GM18498 (cell line): ENCODE measurements around the gene TMEM184A.

Experiments used
- ATAC-seq: cut with Tn5 transposase; IDR thresholded peaks from one replicate; pipeline ENCODE4 v1.9.1; 2021; ENCODE audit warnings: mild to moderate bottlenecking, moderate library complexity; ENCODE audit not compliant: unreplicated experiment

TMEM184A gene

GRCh38 chr7:1505731-1506550, 50.1 kb downstream of the TMEM184A start:
- no peak for ATAC-seq

DNA sequence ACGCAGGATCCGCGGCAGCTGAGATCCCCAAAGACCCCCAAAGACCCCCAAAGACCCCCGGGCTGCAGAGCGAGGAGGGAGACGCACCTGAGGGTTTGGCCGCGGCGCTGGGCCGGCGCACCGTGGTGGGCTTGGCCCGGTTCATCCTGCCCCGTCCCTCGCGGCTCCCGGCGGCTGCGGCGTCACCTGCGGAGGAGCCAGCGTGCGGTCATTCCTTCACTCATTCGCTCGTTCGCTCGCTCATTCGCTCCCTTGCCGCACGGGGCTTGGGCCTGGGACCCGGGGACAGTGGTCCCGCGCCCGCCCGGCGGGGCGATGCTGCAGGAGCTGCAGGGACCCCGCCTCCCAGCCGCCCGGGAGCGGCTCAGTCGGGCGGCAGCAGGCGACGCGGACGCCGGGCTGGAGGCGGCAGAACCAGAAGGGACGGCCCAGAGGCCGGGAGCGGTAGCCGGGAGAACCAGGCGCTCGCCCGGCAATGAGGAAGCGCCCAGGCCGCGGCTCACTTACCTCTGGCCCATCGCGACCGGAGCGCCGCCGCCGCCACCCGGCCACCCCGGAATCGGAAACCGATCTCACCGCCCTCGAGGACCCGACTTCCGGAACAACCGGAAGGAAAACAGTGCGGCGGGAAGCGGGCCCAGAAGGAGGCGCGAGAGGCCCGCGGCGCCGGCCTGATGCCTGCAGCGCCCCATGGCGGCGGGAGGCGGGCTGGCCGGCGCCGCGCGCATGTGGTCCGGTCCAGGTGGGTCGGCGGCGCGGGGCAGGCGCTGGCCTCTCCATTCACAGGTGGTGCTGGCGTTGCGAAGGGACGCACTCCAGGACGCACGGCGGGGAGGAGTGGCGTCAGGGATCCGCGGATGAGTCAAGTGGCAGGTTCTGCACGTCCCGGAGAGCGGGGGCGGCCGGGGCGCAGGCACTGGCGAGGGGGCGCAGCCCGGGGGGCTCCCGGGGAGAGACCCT, 51.9 kb downstream of the TMEM184A start, which contains the start of gene INTS1:
Gene INTS1, minus strand, starts transcription at position 574 of the 960 bp plus-strand sequence. Its CDS starts 429 bp downstream, at position 145.
- peak; percentile 85 for ATAC-seq

DNA sequence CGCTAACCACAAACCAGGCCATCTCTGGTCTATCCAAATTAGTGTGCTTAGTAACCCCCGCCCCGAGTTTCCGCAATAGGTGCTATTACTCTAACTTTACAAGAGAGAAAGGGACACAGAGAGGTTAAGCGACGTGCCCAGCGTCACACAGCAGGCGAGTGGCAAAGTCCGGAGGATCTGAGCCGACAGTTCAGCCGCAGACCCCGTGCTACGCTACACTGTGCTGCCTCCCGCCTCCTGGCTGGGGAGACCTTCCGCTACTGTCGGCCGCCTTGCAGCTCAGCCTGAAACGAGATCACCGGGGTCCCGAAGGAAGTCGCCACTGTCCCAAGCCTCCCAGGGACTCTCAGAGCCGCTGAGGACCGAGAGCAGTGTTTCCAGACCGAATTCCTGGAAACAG, 52.6 kb downstream of the TMEM184A start:
- no peak for ATAC-seq

- ATAC-seq, result no peak
These were observed 53.2 kb downstream of the TMEM184A start for GRCh38 chr7:1502845-1503244.

GRCh38 chr7:1501487-1502270, 54.3 kb downstream of the TMEM184A start:
- ATAC-seq, result no peak

DNA sequence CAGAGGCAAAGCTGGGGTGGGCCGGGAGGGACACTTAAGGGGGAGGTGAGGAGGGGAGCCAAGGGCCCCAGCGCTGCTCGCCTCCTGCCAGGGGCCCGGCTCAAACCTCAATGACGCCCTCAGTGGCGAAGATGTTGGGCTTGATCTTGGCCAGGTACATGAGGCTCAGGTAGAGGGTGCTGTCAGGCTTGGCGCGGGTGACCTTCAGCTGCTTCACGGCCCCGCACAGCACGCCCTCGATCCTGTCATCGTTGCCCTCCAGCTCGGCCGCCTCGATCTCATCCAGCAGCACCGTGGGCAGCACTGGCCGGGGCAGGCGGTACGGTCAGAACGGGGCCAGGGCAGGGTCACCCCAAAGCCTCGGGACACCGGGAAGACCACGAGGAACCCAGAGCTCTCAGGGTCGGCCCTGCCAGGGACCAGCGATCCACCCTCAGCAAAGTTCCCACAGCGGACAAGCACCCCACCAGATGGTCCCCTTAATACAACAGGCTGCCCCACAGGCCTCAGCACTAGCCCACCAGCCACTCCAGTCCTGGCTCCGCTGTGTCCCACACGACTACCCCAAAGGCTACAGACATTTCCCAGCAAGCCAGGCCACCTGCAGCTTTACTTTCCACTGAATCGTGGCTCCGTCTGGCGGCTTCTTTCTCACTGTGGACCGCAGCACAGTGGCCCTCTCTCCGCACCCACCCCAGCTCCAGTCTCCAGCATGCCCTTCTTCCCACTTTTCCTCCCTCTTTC, 55.8 kb downstream of the TMEM184A start:
- ATAC-seq, result no peak

DNA sequence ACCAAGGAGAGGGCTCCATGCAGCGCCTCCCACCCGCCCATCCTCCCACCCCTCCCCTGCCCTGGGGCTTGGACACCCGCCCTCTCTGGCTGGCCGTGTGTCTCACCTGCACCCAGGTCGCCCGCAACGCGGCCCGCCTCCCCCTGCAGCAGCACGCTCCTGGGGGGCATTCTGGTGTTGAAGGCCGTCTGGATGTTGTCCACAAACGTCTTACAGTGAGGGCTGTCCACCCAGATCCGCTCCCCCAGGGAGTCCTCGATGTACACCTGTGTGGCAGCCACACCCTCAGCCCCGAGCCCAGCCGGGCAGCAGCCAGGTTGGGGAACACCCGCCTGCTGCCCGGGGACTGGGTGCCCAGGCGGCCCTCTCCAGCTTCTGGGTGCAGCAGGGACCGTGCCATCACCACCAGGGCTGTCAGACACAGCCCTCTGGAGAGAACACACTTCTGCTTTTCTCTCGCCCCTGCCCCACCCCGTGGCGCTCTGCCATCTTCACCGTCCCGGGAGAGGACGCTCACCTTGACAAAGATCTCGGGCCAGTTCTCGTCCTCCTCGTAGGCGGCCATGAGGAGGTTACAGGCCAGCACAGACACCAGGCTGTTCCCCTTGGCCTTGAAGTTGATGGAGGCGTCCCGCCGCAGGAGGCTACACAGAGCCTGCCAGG, 56.5 kb downstream of the TMEM184A start:
- no peak for ATAC-seq

- no peak for ATAC-seq
These were observed 57.4 kb downstream of the TMEM184A start for GRCh38 chr7:1498370-1499305.

- no peak for ATAC-seq
These were observed 58.6 kb downstream of the TMEM184A start for GRCh38 chr7:1497293-1497927.

DNA sequence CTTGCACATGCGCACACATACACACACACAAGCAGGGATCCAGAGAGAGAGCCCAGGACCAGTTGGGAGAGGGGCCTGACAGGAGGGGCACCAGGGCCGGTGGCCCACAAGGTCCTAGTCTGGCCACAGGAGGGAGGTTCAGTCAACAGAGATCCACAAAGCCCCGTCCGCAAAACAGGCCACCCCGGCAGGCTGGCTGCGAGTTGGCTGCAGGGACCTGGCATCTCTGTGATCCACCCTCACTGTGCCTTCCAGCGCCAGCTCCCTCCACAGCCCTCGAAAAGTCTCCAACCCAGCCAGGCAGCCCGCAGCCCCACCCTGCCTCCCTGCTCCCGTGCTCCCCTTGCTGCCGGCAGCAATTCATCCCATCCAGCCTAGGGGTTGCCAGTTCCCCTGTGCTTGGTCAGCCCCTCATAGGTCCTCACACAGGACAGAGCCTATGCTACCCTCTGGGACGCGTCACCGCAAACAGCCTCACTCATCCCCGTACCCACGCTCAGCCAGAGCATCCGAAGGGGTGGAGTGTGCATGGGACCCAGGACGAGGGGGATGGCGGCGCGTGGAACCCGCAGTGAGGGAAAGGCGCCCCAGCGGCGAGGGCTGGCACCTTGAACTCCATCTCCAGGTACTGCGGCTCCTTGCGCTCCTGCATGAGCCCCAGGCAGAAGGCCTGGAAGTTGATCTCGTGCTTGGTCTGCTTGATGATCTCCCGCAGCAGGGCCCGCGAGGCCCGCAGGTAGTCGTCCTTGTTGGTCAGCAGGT, 59.3 kb downstream of the TMEM184A start:
- no peak for ATAC-seq

DNA sequence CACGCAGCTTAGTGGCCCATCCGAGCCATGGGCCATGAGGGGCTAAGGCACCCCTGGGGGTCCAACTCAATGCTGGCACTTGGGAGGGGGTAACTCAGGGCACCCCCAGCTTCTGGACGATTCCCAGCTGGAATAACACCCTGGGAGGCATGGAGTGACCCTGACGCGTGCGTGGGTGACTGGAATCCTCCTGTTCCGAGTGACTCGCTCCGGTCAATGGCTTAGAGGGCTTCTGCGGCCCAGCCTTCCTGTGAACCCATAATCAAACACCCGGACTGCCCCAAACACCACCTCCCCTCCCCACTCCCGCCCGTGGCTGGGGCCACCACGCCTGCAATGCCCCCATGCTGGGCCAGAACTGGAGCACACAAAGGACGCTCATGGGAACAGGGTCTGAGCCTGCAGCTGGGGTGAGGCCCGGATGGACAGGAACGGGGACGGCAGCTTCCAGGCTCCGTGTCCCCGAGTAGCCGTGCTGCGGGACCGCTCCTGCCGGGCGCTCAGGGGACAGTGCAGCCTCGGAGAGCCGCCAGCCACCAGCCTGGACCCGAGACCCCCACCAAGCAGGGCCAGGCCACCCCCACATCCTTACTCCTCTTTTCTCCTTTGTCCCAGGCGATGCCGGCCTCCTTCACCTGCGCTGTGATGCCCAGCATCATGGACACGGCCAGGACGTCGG, 60.3 kb downstream of the TMEM184A start:
- no peak for ATAC-seq

- no peak for ATAC-seq
These were observed 61.0 kb downstream of the TMEM184A start for GRCh38 chr7:1494866-1495563.

- no peak for ATAC-seq
These were observed 61.6 kb downstream of the TMEM184A start for GRCh38 chr7:1494447-1494846.

DNA sequence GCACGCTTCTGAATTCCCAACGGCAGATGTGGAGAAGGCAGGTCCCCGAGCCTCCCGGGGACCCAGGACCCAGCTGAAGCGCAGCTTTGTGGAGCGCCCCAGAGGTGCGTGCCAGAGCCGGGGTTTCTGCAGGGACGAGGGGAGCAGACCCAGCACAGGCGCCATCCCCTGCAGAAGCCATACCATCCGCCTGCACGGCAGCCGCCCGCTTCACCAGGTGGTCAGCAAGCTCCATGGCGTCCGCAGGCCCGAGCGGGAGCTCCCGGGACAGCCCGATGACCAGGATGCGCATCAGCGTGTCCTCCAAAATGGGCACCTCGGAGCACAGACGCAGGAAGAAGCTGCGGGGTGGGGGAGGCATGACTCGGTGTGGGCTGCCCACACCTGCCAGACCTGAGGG, 62.4 kb downstream of the TMEM184A start:
- ATAC-seq, result no peak

- ATAC-seq, result no peak
These were observed 62.9 kb downstream of the TMEM184A start for GRCh38 chr7:1493129-1493528.

DNA sequence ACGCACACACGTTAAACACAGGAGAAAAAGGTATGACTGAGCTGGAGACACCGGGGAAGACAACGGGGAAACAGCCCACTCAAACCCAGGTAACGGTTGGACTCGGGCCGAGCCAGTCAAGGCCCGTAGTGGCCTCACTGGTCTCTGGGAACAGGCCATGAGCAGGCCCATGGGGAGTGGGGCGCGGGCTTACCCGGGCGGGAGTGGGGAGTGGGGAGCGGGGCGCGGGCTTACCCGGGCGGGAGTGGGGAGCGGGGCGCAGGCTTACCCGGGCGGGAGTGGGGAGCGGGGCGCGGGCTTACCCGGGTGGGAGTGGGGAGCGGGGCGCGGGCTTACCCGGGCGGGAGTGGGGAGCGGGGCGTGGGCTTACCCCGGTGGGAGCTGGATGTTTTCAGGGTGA, 63.4 kb downstream of the TMEM184A start:
- ATAC-seq, result no peak
